Ovary (tissue), 9 donors: ENCODE data around the gene SHLD3. TPM values are rescaled to one million over a fixed set of nuclear protein-coding genes. Genes with fewer than 3 reads are reported as not detected.
"Not testable (repeated sequence)": the region's sequence is repeated elsewhere in the genome, so short reads cannot be mapped to it uniquely, and the experiment has no call there.

Experiments
- DNase-seq, 5 donors: peaks; one replicate each; pipeline ENCODE4 v3.0.0-alpha.2; 2019 to 2020
- H3K27ac ChIP-seq, 2 donors: fragments of 200-600 bp; one replicate each; pipeline versions ENCODE4 v1.5.1 to v1.8.0; 2019 to 2022
- H3K27me3 ChIP-seq: fragments of 200-600 bp; one replicate; pipeline ENCODE4 v1.8.0; 2022
- H3K36me3 ChIP-seq: fragments of 200-600 bp; sonication (generic); one replicate; pipeline ENCODE4 v1.5.1; 2019
- H3K4me1 ChIP-seq: one replicate; pipeline ENCODE4 v1.8.1; 2013; ENCODE audit warnings: mild to moderate bottlenecking, moderate library complexity; ENCODE audit not compliant: insufficient read depth
- H3K4me3 ChIP-seq: fragments of 200-600 bp; sonication (generic); one replicate; pipeline ENCODE4 v1.5.1; 2017
- H3K9me3 ChIP-seq, 2 donors: fragments of 200-600 bp in 1 of 2; sonication (generic) in 1 of 2; one replicate each; pipeline versions ENCODE4 v1.5.1 to v1.8.1; 2013 to 2019; ENCODE audit warnings: mild to moderate bottlenecking in 1 of 2, moderate library complexity in 1 of 2
- CTCF ChIP-seq, 3 donors: fragments of 450-650 bp in 2 of 3; fragments of 200-600 bp in 1 of 3; IDR thresholded peaks; one replicate each; pipeline versions ENCODE4 v1.5.1 to v1.8.0; 2016 to 2022; ENCODE audit warnings: antibody characterized with exemption in 3 of 3, mild to moderate bottlenecking in 1 of 3
- EP300 ChIP-seq: sonication (generic); formaldehyde crosslinking; IDR thresholded peaks from one replicate; pipeline ENCODE4 v1.6.1; 2017; ENCODE audit warnings: antibody characterized with exemption
- POLR2A ChIP-seq: fragments of 450-650 bp; IDR thresholded peaks from one replicate; pipeline ENCODE4 v1.6.1; 2017; ENCODE audit warnings: antibody characterized with exemption, mild to moderate bottlenecking, moderate library complexity
- WGBS, 3 donors: extraction: QIAGEN DNeasy Blood & Tissue Kit in 1 of 3; methylation state at CpG; one replicate each; pipeline versions ENCODE4 v1.1.5 to v1.1.7; 2013 to 2017; 5-methylcytosine and 5-hydroxymethylcytosine counted together
- intact Hi-C, 4 donors: fragments of 100-400 bp; cut with DNase I; formaldehyde crosslinking; loops; one replicate each; pipeline versions ENCODE4 v1.11.0 to v1.15.1; 2022 to 2023
- polyA plus RNA-seq, 2 donors: library from polyadenylated mRNA; stranded (reverse); fragments of 200-250 nt in 1 of 2; fragments of 350-450 nt in 1 of 2; fragmentation: Illumina TruSeq in 1 of 2; extraction: RNeasy Lipid Tissue Mini Kit (QIAGEN cat#74804) in 1 of 2; gene quantifications; one replicate each; pipeline ENCODE4 v1.2.3, GENCODE V29; 2013 to 2014
- total RNA-seq, 7 donors: library from RNA; depleted of rRNA in 2 of 7; stranded (reverse); fragments of >200 nt in 2 of 7; fragmentation: NEBNext Ultra II Directional in 3 of 7; extraction: Animal tissue kit (Norgen Biotek cat#: 25700) in 3 of 7; gene quantifications; one replicate each; pipeline versions ENCODE4 v1.1.0 to v1.2.4, GENCODE V29; 2016 to 2023
- donor health status: DM: no; HTN: no; CAD: no; lungs with moderate emphysema.
- donor health status: DM: no; HTN: no; CAD: no.
- donor health status: Bipolar disorder and iron deficiency.
- donor health status: DM: yes; HTN: yes; CAD: no.
- donor health status: DM: no; HTN: no; CAD: no.
- donor health status: DM: yes; HTN: yes; CAD: no.

SHLD3 gene
- total and polyA plus RNA-seq, 9 donors: 1.2 to 3.3 (median 2.2) TPM

GRCh38 chr5:65611524-65611923 lies 13.3 kb upstream of the SHLD3 start:
- H3K4me1 ChIP-seq: no peaks in the 10 kb centered on the region
- no peak overlapping the region for H3K27ac ChIP-seq
- WGBS, 3 donors: 80 to 89% (median 80%) methylated on average over 3 of the region's 3 CpGs
- TF ChIP-seq EP300 (no peak), POLR2A (no peak), CTCF (IDR thresholded peaks at IDR 0.05) (no peak)
- no peaks in the 10 kb centered on the region for H3K27me3 ChIP-seq
- no peak for DNase-seq
- H3K9me3 ChIP-seq: no peaks in the 10 kb centered on the region
- no peaks in the 10 kb centered on the region for H3K36me3 ChIP-seq
- no peak overlapping the region for H3K4me3 ChIP-seq
- intact Hi-C loops: no loop called here

- Histone ChIP-seq H3K4me3 (no peak overlapping the region), H3K27ac (no peak overlapping the region), H3K9me3 (no peaks in the 10 kb centered on the region), H3K36me3 (no peaks in the 10 kb centered on the region), H3K27me3 (no peaks in the 10 kb centered on the region), H3K4me1 (no peaks in the 10 kb centered on the region)
- TF ChIP-seq POLR2A (no peak), EP300 (no peak), CTCF (IDR thresholded peaks at IDR 0.05) (no peak)
- DNase-seq: no peak
- WGBS, 3 donors: 88 to 93% (median 88%) methylated on average over 4 of the region's 4 CpGs
- intact Hi-C loops: no loop called here
Measured at GRCh38 chr5:65612298-65612907, 12.4 kb upstream of the SHLD3 start.

GRCh38 chr5:65620021-65620420 lies 4.8 kb upstream of the SHLD3 start:
- no peaks in the 10 kb centered on the region for H3K9me3 ChIP-seq
- intact Hi-C loops: no loop called here
- 88 to 94% (median 91%) methylated on average over 4 of the region's 4 CpGs for WGBS, 3 donors

GRCh38 chr5:65621961-65622360 lies 2.9 kb upstream of the SHLD3 start:
- H3K36me3 ChIP-seq, H3K27ac ChIP-seq, H3K9me3 ChIP-seq, H3K4me1 ChIP-seq, intact Hi-C loops, H3K27me3 ChIP-seq, DNase-seq, H3K4me3 ChIP-seq: not testable (repeated sequence)
- 76 to 79% (median 78%) methylated on average over 4 of the region's 4 CpGs for WGBS, 3 donors

More at GRCh38 chr5:65620021-65620420, 4.8 kb upstream of the SHLD3 start:
- H3K27ac ChIP-seq: no peak overlapping the region
- TF ChIP-seq EP300 (no peak), CTCF (IDR thresholded peaks at IDR 0.05) (no peak), POLR2A (no peak)
- H3K36me3 ChIP-seq: no peaks in the 10 kb centered on the region
- DNase-seq: no peak
- no peak overlapping the region for H3K4me3 ChIP-seq
- H3K4me1 ChIP-seq: peaks cover 7% of the 10 kb centered on the region
- no peaks in the 10 kb centered on the region for H3K27me3 ChIP-seq

GRCh38 chr5:65623482-65623881 lies 1.3 kb upstream of the SHLD3 start:
- Histone ChIP-seq H3K27me3 (no peaks in the 10 kb centered on the region), H3K27ac (peak overlapping the region in 1 of 2 donors; percentile 76), H3K36me3 (no peaks in the 10 kb centered on the region), H3K9me3 (no peaks in the 10 kb centered on the region), H3K4me3 (peak overlapping the region; percentile 65), H3K4me1 (peaks cover 9% of the 10 kb centered on the region)
- DNase-seq: no peak
- 0 to 2% (median 0%) methylated on average over 9 of the region's 9 CpGs for WGBS, 3 donors
- intact Hi-C loops: no loop called here
- no peak for TF ChIP-seq POLR2A
- TF ChIP-seq CTCF (IDR thresholded peaks at IDR 0.05): no peak
- TF ChIP-seq EP300: no peak
